Activated B cell treated with CpG ODN at 0.5 μM for 24 hours (primary cell): Measurements from ENCODE around the gene ANO10. TPM values are rescaled to one million over a fixed set of nuclear protein-coding genes. Genes with fewer than 3 reads are reported as not detected.
"Not testable (repeated sequence)": the region's sequence is repeated elsewhere in the genome, so short reads cannot be mapped to it uniquely, and the experiment has no call there.

Source experiments
- ATAC-seq: fragments of 200-7000 bp; cut with Tn5 transposase; one replicate; pipeline ENCODE4 v1.10.0; 2021; ENCODE audit warnings: low read depth, mild to moderate bottlenecking, moderate library complexity
- CTCF ChIA-PET: fragments of 350-600 bp; sonication (Branson Sonifier 250); formaldehyde crosslinking; loops from one replicate; lab custom pipeline; 2021; ENCODE audit warnings: antibody characterized with exemption; lab: Charles Lee
- POLR2A ChIA-PET: fragments of 350-600 bp; sonication (Branson Sonifier 250); formaldehyde crosslinking; loops from one replicate; lab custom pipeline; 2021; ENCODE audit warnings: antibody characterized with exemption; lab: Charles Lee
- DNase-seq: peaks from one replicate; pipeline ENCODE4 v3.0.0; 2022
- H3K27ac Mint-ChIP-seq: one replicate; pipeline ENCODE4 v1.8.0; 2020; ENCODE audit warnings: mixed read lengths
- H3K27me3 Mint-ChIP-seq: one replicate; pipeline ENCODE4 v1.8.0; 2021; ENCODE audit warnings: mixed read lengths
- H3K36me3 Mint-ChIP-seq: one replicate; pipeline ENCODE4 v1.8.0; 2021; ENCODE audit warnings: low read depth, mixed read lengths
- H3K4me1 Mint-ChIP-seq: one replicate; pipeline ENCODE4 v1.8.0; 2021; ENCODE audit warnings: mixed read lengths
- H3K4me3 Mint-ChIP-seq: one replicate; pipeline ENCODE4 v1.8.0; 2020; ENCODE audit warnings: mild to moderate bottlenecking, mixed read lengths
- H3K9me3 Mint-ChIP-seq: one replicate; pipeline ENCODE4 v1.8.0; 2020; ENCODE audit warnings: mixed read lengths
- intact Hi-C: fragments of 100-400 bp; cut with micrococcal nuclease; formaldehyde crosslinking; loops from one replicate; pipeline ENCODE4 v1.15.1; 2024
- total RNA-seq: library from RNA; stranded (reverse); gene quantifications from 2 replicates; pipeline ENCODE4 v1.2.3, GENCODE V29; 2022
- TF ChIP-seq, protein P1 (sequence below): fragments of 200-600 bp; IDR thresholded peaks from one replicate; pipeline ENCODE4 v1.8.0; 2022; ENCODE audit warnings: antibody characterized with exemption, mild to moderate bottlenecking

The ANO10 gene
- total RNA-seq, 1 donor from 2014 or later, result 6.4 TPM

DNA sequence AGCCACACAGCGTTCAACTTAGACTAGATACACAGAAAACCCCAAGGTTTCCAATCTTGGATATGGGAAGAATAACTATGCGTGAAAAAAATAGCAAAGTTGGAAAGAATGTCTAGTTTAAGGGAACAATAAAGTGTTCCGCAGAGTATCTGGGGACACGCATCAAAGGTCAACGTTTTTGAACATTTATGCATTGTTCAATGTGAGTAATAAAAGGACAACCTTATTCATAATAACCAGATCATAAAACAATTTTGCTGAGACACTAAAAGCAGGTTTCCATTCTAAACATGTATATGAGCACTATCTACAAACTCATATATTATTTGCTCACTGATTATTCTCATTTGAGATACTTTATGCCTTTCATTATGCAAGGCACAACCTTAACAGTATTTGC, 7.8 kb downstream of the ANO10 start:
- ATAC-seq (no peak), DNase-seq (no peak)
- Mint-ChIP-seq H3K9me3 (no peaks in the 10 kb centered on the region), H3K4me1 (no peaks in the 10 kb centered on the region), H3K36me3 (no peaks in the 10 kb centered on the region), H3K4me3 (no peak overlapping the region), H3K27me3 (no peaks in the 10 kb centered on the region), H3K27ac (no peak overlapping the region)
- ChIA-PET CTCF (no interaction called here), POLR2A (no interaction called here)
- TF ChIP-seq, protein P1, sequence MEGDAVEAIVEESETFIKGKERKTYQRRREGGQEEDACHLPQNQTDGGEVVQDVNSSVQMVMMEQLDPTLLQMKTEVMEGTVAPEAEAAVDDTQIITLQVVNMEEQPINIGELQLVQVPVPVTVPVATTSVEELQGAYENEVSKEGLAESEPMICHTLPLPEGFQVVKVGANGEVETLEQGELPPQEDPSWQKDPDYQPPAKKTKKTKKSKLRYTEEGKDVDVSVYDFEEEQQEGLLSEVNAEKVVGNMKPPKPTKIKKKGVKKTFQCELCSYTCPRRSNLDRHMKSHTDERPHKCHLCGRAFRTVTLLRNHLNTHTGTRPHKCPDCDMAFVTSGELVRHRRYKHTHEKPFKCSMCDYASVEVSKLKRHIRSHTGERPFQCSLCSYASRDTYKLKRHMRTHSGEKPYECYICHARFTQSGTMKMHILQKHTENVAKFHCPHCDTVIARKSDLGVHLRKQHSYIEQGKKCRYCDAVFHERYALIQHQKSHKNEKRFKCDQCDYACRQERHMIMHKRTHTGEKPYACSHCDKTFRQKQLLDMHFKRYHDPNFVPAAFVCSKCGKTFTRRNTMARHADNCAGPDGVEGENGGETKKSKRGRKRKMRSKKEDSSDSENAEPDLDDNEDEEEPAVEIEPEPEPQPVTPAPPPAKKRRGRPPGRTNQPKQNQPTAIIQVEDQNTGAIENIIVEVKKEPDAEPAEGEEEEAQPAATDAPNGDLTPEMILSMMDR, result no peak
- intact Hi-C loops, result no loop called here

GRCh38 chr3:43612419-43612818, 9.4 kb downstream of the ANO10 start:
- H3K36me3 Mint-ChIP-seq, result no peaks in the 10 kb centered on the region
- H3K27ac Mint-ChIP-seq, result no peak overlapping the region
- ATAC-seq, result no peak
- DNase-seq, result no peak
- no peaks in the 10 kb centered on the region for H3K27me3 Mint-ChIP-seq
- CTCF ChIA-PET, result no interaction called here
- no peaks in the 10 kb centered on the region for H3K9me3 Mint-ChIP-seq
- POLR2A ChIA-PET, result no interaction called here
- intact Hi-C loops, result no loop called here
- no peak overlapping the region for H3K4me3 Mint-ChIP-seq
- no peaks in the 10 kb centered on the region for H3K4me1 Mint-ChIP-seq
- TF ChIP-seq, protein P1, result no peak

GRCh38 chr3:43609406-43609805, 12.4 kb downstream of the ANO10 start:
- TF ChIP-seq, protein P1, result no peak
- no peak overlapping the region for H3K4me3 Mint-ChIP-seq
- no peak for DNase-seq
- no peaks in the 10 kb centered on the region for H3K27me3 Mint-ChIP-seq
- intact Hi-C loops, result no loop called here
- no peaks in the 10 kb centered on the region for H3K36me3 Mint-ChIP-seq
- ATAC-seq, result no peak
- ChIA-PET CTCF (no interaction called here), POLR2A (no interaction called here)
- no peaks in the 10 kb centered on the region for H3K4me1 Mint-ChIP-seq
- H3K27ac Mint-ChIP-seq, result no peak overlapping the region
- H3K9me3 Mint-ChIP-seq, result no peaks in the 10 kb centered on the region

- no peaks in the 10 kb centered on the region for H3K27me3 Mint-ChIP-seq
- no peak for ATAC-seq
- ChIA-PET CTCF (no interaction called here), POLR2A (no interaction called here)
- TF ChIP-seq, protein P1, result no peak
- H3K4me1 Mint-ChIP-seq, result no peaks in the 10 kb centered on the region
- no peaks in the 10 kb centered on the region for H3K36me3 Mint-ChIP-seq
- no peaks in the 10 kb centered on the region for H3K9me3 Mint-ChIP-seq
- no peak overlapping the region for H3K27ac Mint-ChIP-seq
- DNase-seq, result no peak
- H3K4me3 Mint-ChIP-seq, result no peak overlapping the region
- intact Hi-C loops, result no loop called here
Measured at GRCh38 chr3:43608751-43609150, 13.1 kb downstream of the ANO10 start.

DNA sequence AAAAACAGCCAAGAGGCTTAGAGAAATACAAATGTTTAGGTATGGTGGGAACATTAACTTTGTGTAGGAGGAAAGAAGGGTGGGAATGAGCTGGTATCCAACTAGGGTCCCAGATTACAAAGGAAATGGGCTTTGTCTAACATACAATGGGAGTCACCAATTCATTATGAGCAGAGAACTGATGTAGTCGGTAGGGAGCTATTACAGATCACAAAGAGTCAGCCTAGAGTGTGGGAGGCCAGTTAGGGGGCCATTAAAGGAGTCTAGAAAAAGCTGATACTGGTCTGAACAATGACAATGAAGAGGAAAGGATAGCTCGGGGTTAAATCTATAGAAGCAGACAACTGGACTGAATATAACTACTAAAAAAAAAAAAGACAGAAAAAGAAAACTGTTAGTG, 15.5 kb downstream of the ANO10 start:
- DNase-seq, result no peak
- TF ChIP-seq, protein P1, result no peak
- Mint-ChIP-seq H3K9me3 (no peaks in the 10 kb centered on the region), H3K27ac (no peak overlapping the region), H3K27me3 (no peaks in the 10 kb centered on the region), H3K4me3 (no peak overlapping the region), H3K36me3 (no peaks in the 10 kb centered on the region), H3K4me1 (no peaks in the 10 kb centered on the region)
- intact Hi-C loops, result no loop called here
- ATAC-seq, result no peak
- POLR2A ChIA-PET, result no interaction called here
- CTCF ChIA-PET, result no interaction called here

DNA sequence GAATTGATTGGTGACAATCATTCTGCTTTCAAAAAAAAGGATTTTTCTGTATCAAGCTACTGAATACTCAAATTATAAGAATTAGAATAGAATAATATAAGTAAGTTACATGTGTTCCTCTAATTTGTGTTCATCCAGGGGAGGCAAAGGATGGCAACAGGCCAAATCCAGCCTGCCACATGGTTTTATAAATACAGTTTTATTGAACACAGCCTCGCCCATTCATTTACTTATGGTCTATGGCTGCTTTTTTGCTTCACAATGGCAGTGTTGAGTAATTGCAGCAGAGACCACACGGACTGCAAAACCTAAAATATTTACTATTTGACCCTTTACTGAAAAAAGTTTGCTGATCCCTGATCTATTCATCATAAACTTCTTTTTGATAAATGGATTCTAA, 21.9 kb downstream of the ANO10 start:
- H3K9me3 Mint-ChIP-seq, H3K36me3 Mint-ChIP-seq, H3K27ac Mint-ChIP-seq, H3K27me3 Mint-ChIP-seq, H3K4me3 Mint-ChIP-seq, H3K4me1 Mint-ChIP-seq, CTCF ChIA-PET, ATAC-seq, DNase-seq, intact Hi-C loops, POLR2A ChIA-PET: not testable (repeated sequence)
